HG02763 (cell line): ENCODE measurements around the gene GANC.

Experiments
- ATAC-seq: cut with Tn5 transposase; IDR thresholded peaks from one replicate; pipeline ENCODE4 v1.9.1; 2021; ENCODE audit warnings: mild to moderate bottlenecking, moderate library complexity; ENCODE audit not compliant: unreplicated experiment

Gene GANC

GRCh38 chr15:42338500-42338899, 65.5 kb downstream of the GANC start:
- no peak for ATAC-seq

- ATAC-seq: no peak
Observed at GRCh38 chr15:42343596-42344232, 70.7 kb downstream of the GANC start.

- no peak for ATAC-seq
Observed at GRCh38 chr15:42344763-42345162, 71.8 kb downstream of the GANC start.

- ATAC-seq: no peak
Observed at GRCh38 chr15:42345504-42345903, 72.5 kb downstream of the GANC start.

- ATAC-seq: no peak
Observed at GRCh38 chr15:42348083-42348482, 75.1 kb downstream of the GANC start.

GRCh38 chr15:42349186-42349585, 76.2 kb downstream of the GANC start:
- no peak for ATAC-seq

GRCh38 chr15:42352401-42352800, 79.4 kb downstream of the GANC start:
- no peak for ATAC-seq

- no peak for ATAC-seq
Observed at GRCh38 chr15:42353061-42353460, 80.1 kb downstream of the GANC start.

GRCh38 chr15:42354824-42355223, 81.8 kb downstream of the GANC start:
- no peak for ATAC-seq

- no peak for ATAC-seq
Observed at GRCh38 chr15:42355291-42355690, 82.3 kb downstream of the GANC start.

GRCh38 chr15:42356851-42357250, 83.8 kb downstream of the GANC start:
- no peak for ATAC-seq

GRCh38 chr15:42358141-42358540, 85.1 kb downstream of the GANC start:
- no peak for ATAC-seq

GRCh38 chr15:42359249-42359648, 86.2 kb downstream of the GANC start, which contains the start of gene CAPN3:
TSS of gene CAPN3 (plus strand) at chr15:42359501. CDS start at chr15:42359806, 305 bp downstream.
- no peak for ATAC-seq

GRCh38 chr15:42359985-42360384, 87.0 kb downstream of the GANC start:
- ATAC-seq: no peak

- no peak for ATAC-seq
Observed at GRCh38 chr15:42360535-42361112, 87.6 kb downstream of the GANC start.

- no peak for ATAC-seq
Observed at GRCh38 chr15:42363487-42363886, 90.5 kb downstream of the GANC start.

GRCh38 chr15:42363942-42364341, 90.9 kb downstream of the GANC start:
- no peak for ATAC-seq

GRCh38 chr15:42364529-42364928, 91.5 kb downstream of the GANC start:
- ATAC-seq: no peak

GRCh38 chr15:42365921-42366550, 93.0 kb downstream of the GANC start:
- ATAC-seq: no peak

GRCh38 chr15:42367041-42367440, 94.0 kb downstream of the GANC start:
- no peak for ATAC-seq

GRCh38 chr15:42368096-42368495, 95.1 kb downstream of the GANC start:
- ATAC-seq: no peak

GRCh38 chr15:42371096-42371495, 98.1 kb downstream of the GANC start:
- ATAC-seq: no peak
